H1 (cell line): ENCODE measurements around the gene KBTBD12. TPM values are rescaled to one million over a fixed set of nuclear protein-coding genes. Genes with fewer than 3 reads are reported as not detected.

Experiments used
- BACH1 ChIP-seq: IDR thresholded peaks from 2 replicates; pipeline ENCODE4 v1.6.1; 2012; ENCODE audit warnings: low read length, improper control_type of control experiment
- GABPA ChIP-seq: IDR thresholded peaks from 2 replicates; pipeline ENCODE4 v1.6.1; 2011; ENCODE audit warnings: mild to moderate bottlenecking, low read length, moderate library complexity, borderline replicate concordance; ENCODE audit not compliant: insufficient read depth
- HDAC2 ChIP-seq, 2 experiments: fragments of 300-600 bp in 1 of 2; sonication (generic) in 1 of 2; IDR thresholded peaks; 2 replicates each; pipeline ENCODE4 v1.6.1; 2011 to 2012; ENCODE audit warnings: low read depth in 2 of 2, low read length in 2 of 2, mild to moderate bottlenecking in 2 of 2, moderate library complexity in 2 of 2, borderline replicate concordance in 1 of 2, inconsistent platforms in 1 of 2
- RAD21 ChIP-seq, 2 experiments: IDR thresholded peaks in 1 of 2; conservative IDR thresholded peaks in 1 of 2; 2 replicates each; pipeline ENCODE4 v1.6.1; 2011; ENCODE audit warnings: low read depth in 2 of 2, low read length in 2 of 2, improper control_type of control experiment in 1 of 2, inconsistent platforms in 1 of 2, mild to moderate bottlenecking in 1 of 2, moderate library complexity in 1 of 2
- RXRA ChIP-seq: IDR thresholded peaks from 2 replicates; pipeline ENCODE4 v1.6.1; 2011; ENCODE audit warnings: low read depth, mild to moderate bottlenecking, low read length, moderate library complexity; ENCODE audit not compliant: insufficient read depth
- USF2 ChIP-seq: IDR thresholded peaks from 2 replicates; pipeline ENCODE4 v1.6.1; 2011; ENCODE audit warnings: low read length, improper control_type of control experiment
- polyA plus RNA-seq, 7 experiments: library from polyadenylated mRNA; depleted of rRNA in 3 of 7; stranded (reverse) in 5 of 7; unstranded in 2 of 7; fragments of >200 nt in 5 of 7; fragments of 200-250 nt in 2 of 7; gene quantifications; 1 replicate in 5 of 7; 2 replicates in 1 of 7; 4 replicates in 1 of 7; pipeline versions ENCODE4 v1.2.1 to v1.2.3, GENCODE V29; 2011 to 2013; ENCODE audit warnings: missing spikeins in 2 of 7, mixed read lengths in 2 of 7
- total RNA-seq: library from RNA; stranded (reverse); fragmentation: NEBNext Ultra II Directional; extraction: Animal tissue kit (Norgen Biotek cat#: 25700); gene quantifications from 2 replicates; pipeline ENCODE4 v1.2.1, GENCODE V29; 2021

The KBTBD12 gene
- total and polyA plus RNA-seq, 2 of the 8 experiments (the other 6 are each of a cell fraction or from before 2014, with no cell fraction given), result 0.33 to 0.63 TPM

DNA sequence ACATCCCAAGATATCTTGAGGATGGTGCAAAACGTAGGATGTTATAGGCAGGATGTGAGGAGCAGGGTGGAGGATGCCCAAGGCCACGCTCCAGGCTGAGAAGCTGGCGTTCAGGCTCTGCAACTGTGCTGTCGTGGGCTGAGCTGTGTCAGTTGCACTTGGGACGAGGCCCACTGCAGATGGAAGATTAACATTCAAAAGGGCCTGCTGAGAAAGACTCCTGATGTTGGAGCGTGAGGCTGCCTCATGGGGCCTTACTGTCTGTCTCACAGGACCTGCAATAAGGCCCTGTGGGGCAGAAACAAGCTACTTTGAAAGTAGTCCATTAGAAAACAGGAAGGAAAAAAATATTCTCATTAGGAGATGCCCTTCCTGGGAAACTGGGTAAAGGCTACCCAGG lies 76.6 kb downstream of the KBTBD12 start (continued):
- no peak for TF ChIP-seq GABPA
- no peak for TF ChIP-seq HDAC2 (IDR thresholded peaks at IDR 0.05; ENCODE audit: borderline replicate concordance in 1 of 2, low read depth in 2 of 2, low read length in 2 of 2)
- no peak for TF ChIP-seq USF2
- TF ChIP-seq BACH1, result no peak
- no peak for TF ChIP-seq RXRA
- TF ChIP-seq RAD21 (IDR thresholded peaks at IDR 0.05 in 1 of 2, conservative IDR thresholded peaks at IDR 0.05 in 1 of 2; ENCODE audit: low read depth in 2 of 2, low read length in 2 of 2), result no peak
